Camera-type eye (tissue), 1 donor: ENCODE results near the gene FGB. TPM values are rescaled to one million over a fixed set of nuclear protein-coding genes. Genes with fewer than 3 reads are reported as not detected.

Source experiments
- total RNA-seq: library from RNA; depleted of rRNA; stranded (reverse); fragments of >200 nt; gene quantifications from one replicate; pipeline ENCODE4 v1.2.3, GENCODE V29; 2014

The FGB gene
- total RNA-seq: not detected

DNA sequence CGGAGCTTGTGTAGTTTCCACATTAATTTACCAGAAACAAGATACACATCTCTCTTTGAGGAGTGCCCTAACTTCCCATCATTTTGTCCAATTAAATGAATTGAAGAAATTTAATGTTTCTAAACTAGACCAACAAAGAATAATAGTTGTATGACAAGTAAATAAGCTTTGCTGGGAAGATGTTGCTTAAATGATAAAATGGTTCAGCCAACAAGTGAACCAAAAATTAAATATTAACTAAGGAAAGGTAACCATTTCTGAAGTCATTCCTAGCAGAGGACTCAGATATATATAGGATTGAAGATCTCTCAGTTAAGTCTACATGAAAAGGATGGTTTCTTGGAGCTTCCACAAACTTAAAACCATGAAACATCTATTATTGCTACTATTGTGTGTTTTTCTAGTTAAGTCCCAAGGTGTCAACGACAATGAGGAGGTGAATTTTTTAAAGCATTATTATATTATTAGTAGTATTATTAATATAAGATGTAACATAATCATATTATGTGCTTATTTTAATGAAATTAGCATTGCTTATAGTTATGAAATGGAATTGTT is at the start of gene FGB:
Gene FGB, plus strand, starts transcription at position 315 of the 558 bp plus-strand sequence. Its CDS starts 8 bp downstream, at position 323.

GRCh38 chr4:154549894-154550790 is 12.7 kb upstream of the FGB start, which contains the start of gene PLRG1:
Gene PLRG1 (minus strand): TSS chr4:154550400. CDS start chr4:154550308, 92 bp downstream.

GRCh38 chr4:154590329-154591006 is 27.7 kb downstream of the FGB start, which contains the start of gene FGA:
Gene FGA (minus strand): TSS chr4:154590742. CDS start chr4:154590687, 55 bp downstream.

GRCh38 chr4:154612472-154613414 is 49.9 kb downstream of the FGB start, which contains the start of gene FGG:
Gene FGG (minus strand): TSS chr4:154612656. CDS start chr4:154612609, 47 bp downstream.

Other genes with a start within 250 kb of the FGB start
- gene DCHS2, start 71.2 kb upstream of the FGB start, total RNA-seq: 16.0 TPM
- 78.3 TPM for gene PLRG1, start 12.6 kb upstream of the FGB start, total RNA-seq
- gene FGA, start 27.7 kb downstream of the FGB start, total RNA-seq: not detected
- not detected for gene FGG, start 49.6 kb downstream of the FGB start, total RNA-seq
- 7.0 TPM for gene LRAT, start 181.0 kb downstream of the FGB start, total RNA-seq
- gene RBM46, start 218.3 kb downstream of the FGB start, total RNA-seq: not detected